Measurements from ENCODE around the gene RNF222. TPM values are rescaled to one million over a fixed set of nuclear protein-coding genes. Genes with fewer than 3 reads are reported as not detected.
"Not testable (repeated sequence)": the region's sequence is repeated elsewhere in the genome, so short reads cannot be mapped to it uniquely, and the experiment has no call there.

Gene RNF222
- total RNA-seq, 4 donors from 2014 or later = not detected

GRCh38 chr17:8382880-8383142 is 14.8 kb downstream of the RNF222 start:
- no peak for TF ChIP-seq CTCF (IDR thresholded peaks at IDR 0.05)
- DNase-seq (ENCODE audit: low spot score) (no peak), ATAC-seq (ENCODE audit: low FRiP score) (no peak)

GRCh38 chr17:8382052-8382879 is 15.4 kb downstream of the RNF222 start:
- DNase-seq (ENCODE audit: low spot score) (no peak), ATAC-seq (ENCODE audit: low FRiP score) (no peak)
- TF ChIP-seq CTCF (IDR thresholded peaks at IDR 0.05) = no peak

- no peak for TF ChIP-seq CTCF (IDR thresholded peaks at IDR 0.05)
- no peak for ATAC-seq (ENCODE audit: low FRiP score)
- no peak for DNase-seq (ENCODE audit: low spot score)
Measured at GRCh38 chr17:8380049-8380448, 17.6 kb downstream of the RNF222 start.

GRCh38 chr17:8378117-8378516 is 19.5 kb downstream of the RNF222 start:
- not testable (repeated sequence) for DNase-seq (ENCODE audit: low spot score); ATAC-seq (ENCODE audit: low FRiP score)

GRCh38 chr17:8377422-8377821 is 20.2 kb downstream of the RNF222 start:
- DNase-seq (ENCODE audit: low spot score) (no peak), ATAC-seq (ENCODE audit: low FRiP score) (no peak)
- TF ChIP-seq CTCF (IDR thresholded peaks at IDR 0.05) = no peak

GRCh38 chr17:8376271-8377067 is 21.2 kb downstream of the RNF222 start, which contains the start of gene KRABD2:
Gene KRABD2, minus strand, starts transcription at chr17:8376704.
- TF ChIP-seq CTCF (IDR thresholded peaks at IDR 0.05) = peak in 1 of 3 donors; percentile 11
- ATAC-seq (ENCODE audit: low FRiP score) (peak; percentile 96), DNase-seq (ENCODE audit: low spot score) (peak; percentile 62)

GRCh38 chr17:8375738-8376259 is 21.8 kb downstream of the RNF222 start:
- DNase-seq (ENCODE audit: low spot score) (no peak), ATAC-seq (ENCODE audit: low FRiP score) (peak; percentile 15)
- TF ChIP-seq CTCF (IDR thresholded peaks at IDR 0.05) = no peak

- ATAC-seq (ENCODE audit: low FRiP score); DNase-seq (ENCODE audit: low spot score): not testable (repeated sequence)
Measured at GRCh38 chr17:8373856-8374255, 23.8 kb downstream of the RNF222 start.

Measured in omental fat pad (tissue), 4 donors.